ENCODE results near the gene USP44.
"Not testable (repeated sequence)": the region's sequence is repeated elsewhere in the genome, so short reads cannot be mapped to it uniquely, and the experiment has no call there.

The USP44 gene

GRCh38 chr12:95482564-95482963 lies 68.7 kb downstream of the USP44 start:
- H3K36me3 ChIP-seq (ENCODE audit: control insufficient read depth, insufficient read depth, low read length): peaks cover 92% of the 10 kb centered on the region

DNA sequence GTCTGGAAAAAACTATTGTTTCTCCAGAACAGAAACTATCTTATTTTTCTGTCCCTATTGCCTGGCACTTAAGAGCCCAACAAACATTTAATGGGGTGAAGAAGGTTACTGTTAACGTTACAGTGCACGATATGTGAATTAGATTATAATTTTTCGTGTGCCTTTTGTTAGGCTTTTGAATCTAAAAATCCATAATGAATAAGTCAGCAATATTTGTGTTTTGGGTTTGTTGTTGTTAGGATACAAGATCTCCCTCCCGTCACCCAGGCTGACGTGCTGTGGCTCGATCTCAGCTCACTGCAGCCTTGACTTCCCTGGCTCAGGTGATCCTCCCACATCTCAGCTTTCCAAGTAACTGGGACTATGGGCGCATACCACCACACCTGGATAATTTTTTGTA lies 69.4 kb downstream of the USP44 start:
- no peak overlapping the region for H3K4me3 ChIP-seq (ENCODE audit: low read depth, low read length)
- no peak overlapping the region for H3K9ac ChIP-seq (ENCODE audit: low read depth, low read length)
- no peaks in the 10 kb centered on the region for H3K27me3 ChIP-seq (ENCODE audit: control insufficient read depth, insufficient read depth, low read length)
- H3K27ac ChIP-seq (ENCODE audit: low read depth, low read length): no peak overlapping the region
- no peaks in the 10 kb centered on the region for H3K9me3 ChIP-seq (ENCODE audit: control insufficient read depth, insufficient read depth, low read length)
- no peaks in the 10 kb centered on the region for H3K4me1 ChIP-seq (ENCODE audit: control insufficient read depth, insufficient read depth, low read length)
- H3K36me3 ChIP-seq (ENCODE audit: control insufficient read depth, insufficient read depth, low read length): peaks cover 92% of the 10 kb centered on the region

More at GRCh38 chr12:95482564-95482963, 68.7 kb downstream of the USP44 start:
- H3K27ac ChIP-seq (ENCODE audit: low read depth, low read length); H3K9ac ChIP-seq (ENCODE audit: low read depth, low read length); H3K4me1 ChIP-seq (ENCODE audit: control insufficient read depth, insufficient read depth, low read length); H3K4me3 ChIP-seq (ENCODE audit: low read depth, low read length); H3K9me3 ChIP-seq (ENCODE audit: control insufficient read depth, insufficient read depth, low read length); H3K27me3 ChIP-seq (ENCODE audit: control insufficient read depth, insufficient read depth, low read length): not testable (repeated sequence)

DNA sequence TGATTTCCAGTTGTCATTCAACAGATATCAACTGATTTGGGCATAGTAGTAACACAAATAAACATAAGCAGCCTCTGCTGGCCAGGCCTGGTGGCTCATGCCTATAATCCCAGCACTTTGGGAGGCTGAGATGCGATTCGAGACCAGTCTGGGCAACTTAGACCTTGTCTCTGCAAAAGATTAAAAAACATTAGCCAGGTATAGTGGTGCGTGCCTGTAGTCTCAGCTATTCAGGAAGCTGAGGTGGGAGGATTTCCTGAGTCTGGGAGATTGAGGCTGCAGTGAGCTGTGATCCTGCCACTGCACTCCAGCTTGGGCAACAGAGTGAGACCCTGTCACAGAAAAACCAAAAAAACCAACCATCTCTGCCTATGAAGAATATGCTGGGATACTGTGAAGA lies 70.2 kb downstream of the USP44 start:
- Histone ChIP-seq H3K4me3 (ENCODE audit: low read depth, low read length) (no peak overlapping the region), H3K4me1 (ENCODE audit: control insufficient read depth, insufficient read depth, low read length) (no peaks in the 10 kb centered on the region), H3K9me3 (ENCODE audit: control insufficient read depth, insufficient read depth, low read length) (no peaks in the 10 kb centered on the region), H3K36me3 (ENCODE audit: control insufficient read depth, insufficient read depth, low read length) (peaks cover 92% of the 10 kb centered on the region), H3K9ac (ENCODE audit: low read depth, low read length) (no peak overlapping the region), H3K27ac (ENCODE audit: low read depth, low read length) (no peak overlapping the region), H3K27me3 (ENCODE audit: control insufficient read depth, insufficient read depth, low read length) (no peaks in the 10 kb centered on the region)

- peaks cover 2% of the 10 kb centered on the region; the same call in 1 of the 2 replicates for H3K4me1 ChIP-seq (ENCODE audit: control insufficient read depth, insufficient read depth, low read length)
- no peaks in the 10 kb centered on the region for H3K9me3 ChIP-seq (ENCODE audit: control insufficient read depth, insufficient read depth, low read length)
- H3K27me3 ChIP-seq (ENCODE audit: control insufficient read depth, insufficient read depth, low read length): no peaks in the 10 kb centered on the region
- no peak overlapping the region for H3K4me3 ChIP-seq (ENCODE audit: low read depth, low read length)
- peaks cover 87% of the 10 kb centered on the region for H3K36me3 ChIP-seq (ENCODE audit: control insufficient read depth, insufficient read depth, low read length)
- no peak overlapping the region for H3K27ac ChIP-seq (ENCODE audit: low read depth, low read length)
- H3K9ac ChIP-seq (ENCODE audit: low read depth, low read length): no peak overlapping the region
Measured at GRCh38 chr12:95480230-95480629, 71.0 kb downstream of the USP44 start.

DNA sequence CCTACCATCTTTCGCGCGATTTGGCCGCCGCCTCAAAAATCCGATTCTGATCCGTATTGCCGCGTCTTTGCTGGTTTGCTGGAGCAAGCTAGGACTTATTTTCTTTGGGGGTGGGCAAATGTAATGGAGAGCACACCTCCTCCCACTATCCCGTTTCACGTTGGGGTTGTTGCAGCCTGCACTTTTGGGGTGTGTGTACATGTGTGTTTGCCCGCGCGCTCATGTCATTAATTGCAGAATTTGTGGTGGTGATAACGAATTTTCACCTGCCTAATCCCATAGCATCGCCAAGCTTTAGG lies 76.7 kb downstream of the USP44 start:
- peak overlapping the region; percentile 76 for H3K27ac ChIP-seq (ENCODE audit: low read depth, low read length)

DNA sequence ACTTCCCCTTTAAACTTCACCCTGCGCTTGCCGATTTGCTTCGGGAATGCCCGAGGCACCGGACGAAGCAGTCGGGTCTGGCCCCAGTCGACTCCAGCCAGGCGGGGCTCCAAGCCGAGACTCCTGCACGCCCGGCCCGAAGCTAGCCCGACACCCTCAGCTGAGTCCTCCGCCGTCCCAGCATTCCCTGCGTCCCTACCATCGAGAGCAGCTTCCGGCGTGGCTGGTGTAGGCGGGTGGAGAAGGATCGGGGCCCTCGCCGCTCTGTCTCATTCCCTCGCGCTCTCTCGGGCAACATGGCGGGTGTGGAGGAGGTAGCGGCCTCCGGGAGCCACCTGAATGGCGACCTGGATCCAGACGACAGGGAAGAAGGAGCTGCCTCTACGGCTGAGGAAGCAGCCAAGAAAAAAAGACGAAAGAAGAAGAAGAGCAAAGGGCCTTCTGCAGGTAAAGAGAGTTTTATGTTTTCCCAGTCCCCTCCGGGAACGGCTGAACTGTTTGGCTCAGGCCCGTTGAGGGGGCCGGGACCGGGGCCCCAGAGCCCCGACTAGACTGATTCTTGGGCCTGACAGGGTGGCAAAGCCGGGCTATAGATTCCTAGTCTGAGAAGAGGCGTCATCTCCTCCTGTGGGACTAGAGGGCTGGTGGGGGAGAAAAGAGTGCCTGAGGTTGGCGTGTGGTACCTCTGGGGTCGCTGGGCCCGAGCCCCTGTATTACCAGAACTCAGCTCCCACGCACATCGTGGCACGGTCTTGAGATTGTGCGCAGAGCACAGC lies 77.2 kb downstream of the USP44 start, which contains the start of gene METAP2:
Gene METAP2, plus strand, starts transcription at position 269 of the 776 bp plus-strand sequence. Its CDS starts 28 bp downstream, at position 297.
- Histone ChIP-seq H3K27ac (ENCODE audit: low read depth, low read length) (peak within 1 kb of the TSS; percentile 76), H3K9me3 (ENCODE audit: control insufficient read depth, insufficient read depth, low read length) (no peaks in the 10 kb centered on the region), H3K4me1 (ENCODE audit: control insufficient read depth, insufficient read depth, low read length) (peaks cover 4% of the 10 kb centered on the region; the same call in 1 of the 2 replicates), H3K4me3 (ENCODE audit: low read depth, low read length) (peak within 1 kb of the TSS; percentile 98), H3K9ac (ENCODE audit: low read depth, low read length) (peak within 1 kb of the TSS; percentile 96), H3K36me3 (ENCODE audit: control insufficient read depth, insufficient read depth, low read length) (peaks cover 33% of the 10 kb centered on the region), H3K27me3 (ENCODE audit: control insufficient read depth, insufficient read depth, low read length) (no peaks in the 10 kb centered on the region)

More for the DNA sequence above, 76.7 kb downstream of the USP44 start:
- Histone ChIP-seq H3K4me1 (ENCODE audit: control insufficient read depth, insufficient read depth, low read length) (peaks cover 4% of the 10 kb centered on the region; the same call in 1 of the 2 replicates), H3K4me3 (ENCODE audit: low read depth, low read length) (peak overlapping the region; percentile 98), H3K9me3 (ENCODE audit: control insufficient read depth, insufficient read depth, low read length) (no peaks in the 10 kb centered on the region), H3K27me3 (ENCODE audit: control insufficient read depth, insufficient read depth, low read length) (no peaks in the 10 kb centered on the region), H3K9ac (ENCODE audit: low read depth, low read length) (peak overlapping the region; percentile 96), H3K36me3 (ENCODE audit: control insufficient read depth, insufficient read depth, low read length) (peaks cover 37% of the 10 kb centered on the region)

GRCh38 chr12:95473231-95473883 lies 77.9 kb downstream of the USP44 start:
- Histone ChIP-seq H3K36me3 (ENCODE audit: control insufficient read depth, insufficient read depth, low read length) (peaks cover 25% of the 10 kb centered on the region), H3K27me3 (ENCODE audit: control insufficient read depth, insufficient read depth, low read length) (no peaks in the 10 kb centered on the region), H3K9me3 (ENCODE audit: control insufficient read depth, insufficient read depth, low read length) (no peaks in the 10 kb centered on the region), H3K4me3 (ENCODE audit: low read depth, low read length) (peak overlapping the region; percentile 98), H3K9ac (ENCODE audit: low read depth, low read length) (peak overlapping the region; percentile 96), H3K27ac (ENCODE audit: low read depth, low read length) (peak overlapping the region; percentile 76), H3K4me1 (ENCODE audit: control insufficient read depth, insufficient read depth, low read length) (peaks cover 4% of the 10 kb centered on the region; the same call in 1 of the 2 replicates)

GRCh38 chr12:95470300-95470699 lies 81.0 kb downstream of the USP44 start:
- Histone ChIP-seq H3K9ac (ENCODE audit: low read depth, low read length) (no peak overlapping the region), H3K27me3 (ENCODE audit: control insufficient read depth, insufficient read depth, low read length) (no peaks in the 10 kb centered on the region), H3K36me3 (ENCODE audit: control insufficient read depth, insufficient read depth, low read length) (no peaks in the 10 kb centered on the region), H3K27ac (ENCODE audit: low read depth, low read length) (no peak overlapping the region), H3K4me3 (ENCODE audit: low read depth, low read length) (no peak overlapping the region), H3K9me3 (ENCODE audit: control insufficient read depth, insufficient read depth, low read length) (no peaks in the 10 kb centered on the region), H3K4me1 (ENCODE audit: control insufficient read depth, insufficient read depth, low read length) (peaks cover 3% of the 10 kb centered on the region; the same call in 1 of the 2 replicates)

All from HUES48 (cell line).